Measurements from ENCODE around the gene DNASE1L2. TPM values are rescaled to one million over a fixed set of nuclear protein-coding genes. Genes with fewer than 3 reads are reported as not detected.

DNASE1L2 gene
- total and polyA plus RNA-seq, 2 of the 8 experiments (the other 6 are each of a cell fraction or from before 2014, with no cell fraction given) = 0.35 to 0.97 TPM

DNA sequence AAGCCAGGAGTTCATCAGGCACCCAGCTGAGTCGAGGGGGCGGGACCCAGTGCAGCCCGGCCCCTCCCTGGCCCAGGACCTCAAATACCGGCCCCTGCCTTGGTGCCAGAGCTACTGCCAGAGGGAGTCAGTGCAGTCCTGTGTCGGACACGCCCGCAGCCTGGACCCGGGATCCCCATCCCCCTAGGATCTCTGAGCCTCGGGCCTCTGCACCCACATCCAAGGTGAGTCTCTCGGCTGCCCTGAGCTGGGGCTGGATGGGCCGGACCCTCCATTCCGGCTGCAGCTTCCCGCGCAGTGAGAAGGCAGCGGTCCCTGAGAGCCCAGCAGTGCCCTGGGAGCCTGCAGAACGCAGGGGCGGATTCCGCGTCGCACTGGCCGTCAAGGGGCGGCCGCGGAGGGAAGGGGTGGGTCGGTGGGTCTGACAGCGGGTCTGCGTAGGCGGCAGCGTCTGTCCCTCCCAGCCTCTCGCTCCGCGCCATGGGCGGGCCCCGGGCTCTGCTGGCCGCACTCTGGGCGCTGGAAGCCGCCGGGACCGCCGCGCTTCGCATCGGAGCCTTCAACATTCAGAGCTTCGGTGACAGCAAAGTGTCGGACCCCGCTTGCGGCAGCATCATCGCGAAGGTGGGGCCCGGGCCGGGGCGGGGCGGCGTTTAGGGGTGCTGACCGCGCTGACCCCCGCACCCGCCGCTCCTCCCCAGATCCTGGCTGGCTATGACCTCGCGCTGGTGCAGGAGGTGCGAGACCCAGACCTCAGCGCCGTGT lies at the start of gene DNASE1L2 (continued):
- TF ChIP-seq, protein P1, sequence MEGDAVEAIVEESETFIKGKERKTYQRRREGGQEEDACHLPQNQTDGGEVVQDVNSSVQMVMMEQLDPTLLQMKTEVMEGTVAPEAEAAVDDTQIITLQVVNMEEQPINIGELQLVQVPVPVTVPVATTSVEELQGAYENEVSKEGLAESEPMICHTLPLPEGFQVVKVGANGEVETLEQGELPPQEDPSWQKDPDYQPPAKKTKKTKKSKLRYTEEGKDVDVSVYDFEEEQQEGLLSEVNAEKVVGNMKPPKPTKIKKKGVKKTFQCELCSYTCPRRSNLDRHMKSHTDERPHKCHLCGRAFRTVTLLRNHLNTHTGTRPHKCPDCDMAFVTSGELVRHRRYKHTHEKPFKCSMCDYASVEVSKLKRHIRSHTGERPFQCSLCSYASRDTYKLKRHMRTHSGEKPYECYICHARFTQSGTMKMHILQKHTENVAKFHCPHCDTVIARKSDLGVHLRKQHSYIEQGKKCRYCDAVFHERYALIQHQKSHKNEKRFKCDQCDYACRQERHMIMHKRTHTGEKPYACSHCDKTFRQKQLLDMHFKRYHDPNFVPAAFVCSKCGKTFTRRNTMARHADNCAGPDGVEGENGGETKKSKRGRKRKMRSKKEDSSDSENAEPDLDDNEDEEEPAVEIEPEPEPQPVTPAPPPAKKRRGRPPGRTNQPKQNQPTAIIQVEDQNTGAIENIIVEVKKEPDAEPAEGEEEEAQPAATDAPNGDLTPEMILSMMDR (IDR thresholded peaks at IDR 0.05; ENCODE audit: control extremely low read depth in 1 of 3, insufficient read depth in 1 of 3, low read depth in 1 of 3, low read length in 3 of 3) = peak in 1 of 3 experiments; percentile 0; a peak in 1 of 4 replicates

All from H1 (cell line).